ENCODE measurements around the gene NGEF. TPM values are rescaled to one million over a fixed set of nuclear protein-coding genes. Genes with fewer than 3 reads are reported as not detected.

The NGEF gene
- total and polyA plus RNA-seq, 10 of the 15 experiments (the other 5 are each of a cell fraction or from before 2014, with no cell fraction given): 0.12 TPM; not detected in 9

DNA sequence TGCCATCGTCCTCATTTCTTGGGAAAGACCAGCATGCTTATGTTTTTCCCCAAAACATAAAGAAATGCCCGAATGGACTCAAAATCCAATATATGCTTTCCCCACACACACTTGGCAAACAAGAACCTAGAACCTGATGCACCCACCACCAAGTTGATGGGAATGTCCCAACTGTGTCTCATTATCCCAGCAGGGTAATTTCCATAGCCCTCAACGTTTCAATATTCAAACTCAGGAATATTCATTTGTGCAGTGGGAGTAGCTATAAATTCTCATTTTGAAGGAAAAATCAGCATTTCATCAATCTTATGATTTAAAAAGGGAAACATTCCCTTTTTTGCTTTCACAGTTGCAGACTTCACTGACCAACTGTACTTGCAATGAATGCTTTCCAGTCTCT, 92.3 kb downstream of the NGEF start (continued):
- TF ChIP-seq, protein P1, sequence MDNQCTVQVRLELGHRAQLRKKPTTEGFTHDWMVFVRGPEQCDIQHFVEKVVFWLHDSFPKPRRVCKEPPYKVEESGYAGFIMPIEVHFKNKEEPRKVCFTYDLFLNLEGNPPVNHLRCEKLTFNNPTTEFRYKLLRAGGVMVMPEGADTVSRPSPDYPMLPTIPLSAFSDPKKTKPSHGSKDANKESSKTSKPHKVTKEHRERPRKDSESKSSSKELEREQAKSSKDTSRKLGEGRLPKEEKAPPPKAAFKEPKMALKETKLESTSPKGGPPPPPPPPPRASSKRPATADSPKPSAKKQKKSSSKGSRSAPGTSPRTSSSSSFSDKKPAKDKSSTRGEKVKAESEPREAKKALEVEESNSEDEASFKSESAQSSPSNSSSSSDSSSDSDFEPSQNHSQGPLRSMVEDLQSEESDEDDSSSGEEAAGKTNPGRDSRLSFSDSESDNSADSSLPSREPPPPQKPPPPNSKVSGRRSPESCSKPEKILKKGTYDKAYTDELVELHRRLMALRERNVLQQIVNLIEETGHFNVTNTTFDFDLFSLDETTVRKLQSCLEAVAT (IDR thresholded peaks at IDR 0.05): no peak
- TF ChIP-seq, protein P2, sequence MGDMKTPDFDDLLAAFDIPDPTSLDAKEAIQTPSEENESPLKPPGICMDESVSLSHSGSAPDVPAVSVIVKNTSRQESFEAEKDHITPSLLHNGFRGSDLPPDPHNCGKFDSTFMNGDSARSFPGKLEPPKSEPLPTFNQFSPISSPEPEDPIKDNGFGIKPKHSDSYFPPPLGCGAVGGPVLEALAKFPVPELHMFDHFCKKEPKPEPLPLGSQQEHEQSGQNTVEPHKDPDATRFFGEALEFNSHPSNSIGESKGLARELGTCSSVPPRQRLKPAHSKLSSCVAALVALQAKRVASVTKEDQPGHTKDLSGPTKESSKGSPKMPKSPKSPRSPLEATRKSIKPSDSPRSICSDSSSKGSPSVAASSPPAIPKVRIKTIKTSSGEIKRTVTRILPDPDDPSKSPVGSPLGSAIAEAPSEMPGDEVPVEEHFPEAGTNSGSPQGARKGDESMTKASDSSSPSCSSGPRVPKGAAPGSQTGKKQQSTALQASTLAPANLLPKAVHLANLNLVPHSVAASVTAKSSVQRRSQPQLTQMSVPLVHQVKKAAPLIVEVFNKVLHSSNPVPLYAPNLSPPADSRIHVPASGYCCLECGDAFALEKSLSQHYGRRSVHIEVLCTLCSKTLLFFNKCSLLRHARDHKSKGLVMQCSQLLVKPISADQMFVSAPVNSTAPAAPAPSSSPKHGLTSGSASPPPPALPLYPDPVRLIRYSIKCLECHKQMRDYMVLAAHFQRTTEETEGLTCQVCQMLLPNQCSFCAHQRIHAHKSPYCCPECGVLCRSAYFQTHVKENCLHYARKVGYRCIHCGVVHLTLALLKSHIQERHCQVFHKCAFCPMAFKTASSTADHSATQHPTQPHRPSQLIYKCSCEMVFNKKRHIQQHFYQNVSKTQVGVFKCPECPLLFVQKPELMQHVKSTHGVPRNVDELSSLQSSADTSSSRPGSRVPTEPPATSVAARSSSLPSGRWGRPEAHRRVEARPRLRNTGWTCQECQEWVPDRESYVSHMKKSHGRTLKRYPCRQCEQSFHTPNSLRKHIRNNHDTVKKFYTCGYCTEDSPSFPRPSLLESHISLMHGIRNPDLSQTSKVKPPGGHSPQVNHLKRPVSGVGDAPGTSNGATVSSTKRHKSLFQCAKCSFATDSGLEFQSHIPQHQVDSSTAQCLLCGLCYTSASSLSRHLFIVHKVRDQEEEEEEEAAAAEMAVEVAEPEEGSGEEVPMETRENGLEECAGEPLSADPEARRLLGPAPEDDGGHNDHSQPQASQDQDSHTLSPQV (IDR thresholded peaks at IDR 0.05): no peak

DNA sequence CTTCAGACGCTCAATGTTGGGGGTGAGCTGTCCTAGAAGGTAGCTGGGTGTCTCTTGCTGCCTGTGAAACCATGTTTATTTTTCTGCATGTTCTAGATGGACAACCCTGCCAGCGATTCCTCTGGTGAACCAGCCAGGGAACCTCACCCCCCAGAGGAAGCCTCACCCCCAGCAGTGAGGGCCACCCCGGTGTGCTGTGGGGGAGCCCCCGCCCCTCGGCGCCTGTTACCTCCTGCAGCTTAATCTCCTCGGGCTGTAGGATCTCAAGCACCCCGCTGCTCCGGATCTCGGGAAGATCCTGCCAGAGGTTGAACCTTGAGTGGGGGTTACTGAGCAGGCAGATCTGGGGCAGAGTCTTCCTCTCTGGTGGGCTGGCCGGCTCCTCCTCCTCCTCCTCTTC, 93.0 kb downstream of the NGEF start:
- H4K20me1 ChIP-seq (ENCODE audit: control insufficient read depth, insufficient read depth): no peaks in the 10 kb centered on the region
- no TSS peak for BruUV-seq (replicated peaks)
- POLR2A ChIA-PET: no interaction called here
- DNase-seq (ENCODE audit: low read depth, low spot score): no peak
- H3K9me3 ChIP-seq (replicated peaks; ENCODE audit: control insufficient read depth, insufficient read depth, low read length): no peaks in the 10 kb centered on the region
- CTCF ChIA-PET: no interaction called here
- H3K4me2 ChIP-seq (ENCODE audit: control insufficient read depth, insufficient read depth): no peak overlapping the region
- H2AFZ ChIP-seq (ENCODE audit: control insufficient read depth, low read depth, low read length): no peak overlapping the region
- no peak overlapping the region for H3K4me3 ChIP-seq
- SMC1A ChIA-PET (ENCODE audit: uncharacterized antibody, unreplicated experiment): no interaction called here
- H3K9ac ChIP-seq (ENCODE audit: control insufficient read depth, insufficient read depth, low read length): no peak overlapping the region
- no peaks in the 10 kb centered on the region for H3K79me2 ChIP-seq (ENCODE audit: control insufficient read depth, insufficient read depth, low read length)
- FAIRE-seq: no peak
- intact Hi-C loops (cut with micrococcal nuclease; ENCODE audit: unreplicated experiment) (no loop called here), in situ Hi-C loops (cut with MboI) (no loop called here)
- no peak for ATAC-seq
- H3K27me3 ChIP-seq (replicated peaks in 1 of 2; ENCODE audit: control insufficient read depth in 2 of 2, insufficient read depth in 2 of 2, low read length in 1 of 2): peaks cover 0 to 3% of the 10 kb centered on the region in 2 experiments; a peak in 1 of 4 replicates
- H3K36me3 ChIP-seq (ENCODE audit: control insufficient read depth in 2 of 2, insufficient read depth in 2 of 2, low read length in 1 of 2): no peaks in the 10 kb centered on the region
- no peaks in the 10 kb centered on the region for H3K4me1 ChIP-seq (ENCODE audit: control insufficient read depth, insufficient read depth, low read length)
- WGBS (ENCODE audit: insufficient coverage, insufficient replicate concordance, low lambda C conversion rate, missing lambda C conversion rate): 61% methylated on average over 11 of the region's 11 CpGs
- no peak overlapping the region for H3K27ac ChIP-seq (ENCODE audit: control insufficient read depth, insufficient read depth)
- RAD21 ChIA-PET (ENCODE audit: unreplicated experiment): no interaction called here
- TF ChIP-seq ZBTB11 (CRISPR knock-in tag; IDR thresholded peaks at IDR 0.05): no peak
- no peak for TF ChIP-seq YBX1 (IDR thresholded peaks at IDR 0.05)
